HG02938 (cell line): ENCODE data around the gene ASIC3.

Source experiments
- ATAC-seq: cut with Tn5 transposase; IDR thresholded peaks from one replicate; pipeline ENCODE4 v1.9.1; 2021; ENCODE audit warnings: mild to moderate bottlenecking, moderate library complexity; ENCODE audit not compliant: unreplicated experiment

Gene ASIC3

GRCh38 chr7:151085329-151085690 is 37.0 kb downstream of the ASIC3 start:
- no peak for ATAC-seq

- peak; percentile 34 for ATAC-seq
Measured at GRCh38 chr7:151085691-151086620, 37.6 kb downstream of the ASIC3 start, which contains the start of gene AGAP3. Gene AGAP3, plus strand, starts transcription at chr7:151086475. Its CDS starts 267 bp downstream, at chr7:151086742.

- no peak for ATAC-seq
Measured at GRCh38 chr7:151086802-151087244, 38.5 kb downstream of the ASIC3 start.

GRCh38 chr7:151087245-151088018 is 39.1 kb downstream of the ASIC3 start:
- no peak for ATAC-seq

- ATAC-seq: no peak
Measured at GRCh38 chr7:151088019-151088855, 39.9 kb downstream of the ASIC3 start.

GRCh38 chr7:151088856-151089699 is 40.7 kb downstream of the ASIC3 start:
- no peak for ATAC-seq

- no peak for ATAC-seq
Measured at GRCh38 chr7:151089893-151090730, 41.8 kb downstream of the ASIC3 start.

- no peak for ATAC-seq
Measured at GRCh38 chr7:151091003-151091402, 42.7 kb downstream of the ASIC3 start.

GRCh38 chr7:151091431-151091830 is 43.1 kb downstream of the ASIC3 start:
- no peak for ATAC-seq

GRCh38 chr7:151091988-151092387 is 43.7 kb downstream of the ASIC3 start:
- ATAC-seq: no peak

- no peak for ATAC-seq
Measured at GRCh38 chr7:151093748-151094147, 45.4 kb downstream of the ASIC3 start.

GRCh38 chr7:151094675-151095074 is 46.3 kb downstream of the ASIC3 start:
- no peak for ATAC-seq

- no peak for ATAC-seq
Measured at GRCh38 chr7:151095123-151095797, 46.9 kb downstream of the ASIC3 start.

GRCh38 chr7:151095828-151096475 is 47.6 kb downstream of the ASIC3 start:
- no peak for ATAC-seq

GRCh38 chr7:151099486-151100211 is 51.3 kb downstream of the ASIC3 start:
- no peak for ATAC-seq

- ATAC-seq: no peak
Measured at GRCh38 chr7:151100921-151101320, 52.6 kb downstream of the ASIC3 start.

- no peak for ATAC-seq
Measured at GRCh38 chr7:151101621-151102396, 53.5 kb downstream of the ASIC3 start.
